ENCODE data around the gene CHRM2.

DNA sequence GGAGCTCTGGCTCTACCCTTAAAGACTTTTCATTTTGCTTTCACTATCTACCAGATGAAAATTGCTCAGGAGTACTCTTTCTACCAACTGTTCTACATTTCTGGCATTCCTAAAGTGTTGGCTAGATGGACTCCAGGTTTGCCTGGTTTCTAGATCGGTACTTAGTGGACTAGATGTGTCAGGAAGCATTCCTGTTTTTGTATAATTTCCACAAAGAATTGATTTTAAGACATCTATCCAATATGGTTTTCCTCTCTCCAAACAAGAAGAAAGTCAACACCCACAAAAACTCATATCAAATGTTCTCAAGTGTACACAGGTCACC is 157.7 kb downstream of the CHRM2 start:
- TF ChIP-seq, protein P1, sequence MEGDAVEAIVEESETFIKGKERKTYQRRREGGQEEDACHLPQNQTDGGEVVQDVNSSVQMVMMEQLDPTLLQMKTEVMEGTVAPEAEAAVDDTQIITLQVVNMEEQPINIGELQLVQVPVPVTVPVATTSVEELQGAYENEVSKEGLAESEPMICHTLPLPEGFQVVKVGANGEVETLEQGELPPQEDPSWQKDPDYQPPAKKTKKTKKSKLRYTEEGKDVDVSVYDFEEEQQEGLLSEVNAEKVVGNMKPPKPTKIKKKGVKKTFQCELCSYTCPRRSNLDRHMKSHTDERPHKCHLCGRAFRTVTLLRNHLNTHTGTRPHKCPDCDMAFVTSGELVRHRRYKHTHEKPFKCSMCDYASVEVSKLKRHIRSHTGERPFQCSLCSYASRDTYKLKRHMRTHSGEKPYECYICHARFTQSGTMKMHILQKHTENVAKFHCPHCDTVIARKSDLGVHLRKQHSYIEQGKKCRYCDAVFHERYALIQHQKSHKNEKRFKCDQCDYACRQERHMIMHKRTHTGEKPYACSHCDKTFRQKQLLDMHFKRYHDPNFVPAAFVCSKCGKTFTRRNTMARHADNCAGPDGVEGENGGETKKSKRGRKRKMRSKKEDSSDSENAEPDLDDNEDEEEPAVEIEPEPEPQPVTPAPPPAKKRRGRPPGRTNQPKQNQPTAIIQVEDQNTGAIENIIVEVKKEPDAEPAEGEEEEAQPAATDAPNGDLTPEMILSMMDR (conservative IDR thresholded peaks at IDR 0.05) = no peak
- TF ChIP-seq EZH2 (IDR thresholded peaks at IDR 0.05; ENCODE audit: low read depth) = no peak

Data from PC-9 (cell line).